ENCODE data around the gene NPR2. TPM values are rescaled to one million over a fixed set of nuclear protein-coding genes. Genes with fewer than 3 reads are reported as not detected.

NPR2 gene
- total and polyA plus RNA-seq, 2 of the 13 experiments (the other 11 are each of a cell fraction or from before 2014, with no cell fraction given) = 7.4 to 9.4 TPM

- TF ChIP-seq PLSCR1 (CRISPR knock-in tag; IDR thresholded peaks at IDR 0.05; ENCODE audit: borderline replicate concordance) (no peak), ZBTB7A (CRISPR knock-in tag; IDR thresholded peaks at IDR 0.05) (no peak), MAFK (conservative IDR thresholded peaks at IDR 0.05 in 1 of 2, IDR thresholded peaks at IDR 0.05 in 1 of 2; ENCODE audit: low read length in 2 of 2) (no peak), RBAK (CRISPR knock-in tag; IDR thresholded peaks at IDR 0.05) (no peak), CEBPZ (IDR thresholded peaks at IDR 0.05; ENCODE audit: low read length) (no peak), MLLT10 (CRISPR knock-in tag; IDR thresholded peaks at IDR 0.05) (no peak), ZNF468 (CRISPR knock-in tag; IDR thresholded peaks at IDR 0.05) (no peak), ZNF484 (CRISPR knock-in tag; IDR thresholded peaks at IDR 0.05; ENCODE audit: borderline replicate concordance, low read depth) (no peak), RNF2 (conservative IDR thresholded peaks at IDR 0.05; ENCODE audit: low read depth) (no peak), ZBTB14 (CRISPR knock-in tag; IDR thresholded peaks at IDR 0.05) (no peak), YEATS2 (CRISPR knock-in tag; IDR thresholded peaks at IDR 0.05; ENCODE audit: borderline replicate concordance) (peak; percentile 83), TBL1XR1 (IDR thresholded peaks at IDR 0.05; ENCODE audit: borderline replicate concordance, low read length, partially characterized antibody) (no peak), ZFP36 (IDR thresholded peaks at IDR 0.05; ENCODE audit: borderline replicate concordance, low read depth, low read length, partially characterized antibody) (no peak), ZNF615 (CRISPR knock-in tag; IDR thresholded peaks at IDR 0.05; ENCODE audit: borderline replicate concordance) (no peak), ZNF775 (CRISPR knock-in tag; IDR thresholded peaks at IDR 0.05; ENCODE audit: borderline replicate concordance) (0 out of 2 replicates have a peak, but pooled peaks have one; percentile 1), PHF21A (CRISPR knock-in tag; IDR thresholded peaks at IDR 0.05) (peak; percentile 76), ZFY (CRISPR knock-in tag; IDR thresholded peaks at IDR 0.05) (0 out of 2 replicates have a peak, but pooled peaks have one; percentile 7), CCAR2 (optimal IDR thresholded peaks at IDR 0.05; ENCODE audit: low read depth, low read length) (no peak), MEIS2 (CRISPR knock-in tag; IDR thresholded peaks at IDR 0.05) (0 out of 2 replicates have a peak, but pooled peaks have one; percentile 8), POLR2G (IDR thresholded peaks at IDR 0.05; ENCODE audit: low read depth, low read length) (peak; percentile 75)
- TF ChIP-seq, protein P1, sequence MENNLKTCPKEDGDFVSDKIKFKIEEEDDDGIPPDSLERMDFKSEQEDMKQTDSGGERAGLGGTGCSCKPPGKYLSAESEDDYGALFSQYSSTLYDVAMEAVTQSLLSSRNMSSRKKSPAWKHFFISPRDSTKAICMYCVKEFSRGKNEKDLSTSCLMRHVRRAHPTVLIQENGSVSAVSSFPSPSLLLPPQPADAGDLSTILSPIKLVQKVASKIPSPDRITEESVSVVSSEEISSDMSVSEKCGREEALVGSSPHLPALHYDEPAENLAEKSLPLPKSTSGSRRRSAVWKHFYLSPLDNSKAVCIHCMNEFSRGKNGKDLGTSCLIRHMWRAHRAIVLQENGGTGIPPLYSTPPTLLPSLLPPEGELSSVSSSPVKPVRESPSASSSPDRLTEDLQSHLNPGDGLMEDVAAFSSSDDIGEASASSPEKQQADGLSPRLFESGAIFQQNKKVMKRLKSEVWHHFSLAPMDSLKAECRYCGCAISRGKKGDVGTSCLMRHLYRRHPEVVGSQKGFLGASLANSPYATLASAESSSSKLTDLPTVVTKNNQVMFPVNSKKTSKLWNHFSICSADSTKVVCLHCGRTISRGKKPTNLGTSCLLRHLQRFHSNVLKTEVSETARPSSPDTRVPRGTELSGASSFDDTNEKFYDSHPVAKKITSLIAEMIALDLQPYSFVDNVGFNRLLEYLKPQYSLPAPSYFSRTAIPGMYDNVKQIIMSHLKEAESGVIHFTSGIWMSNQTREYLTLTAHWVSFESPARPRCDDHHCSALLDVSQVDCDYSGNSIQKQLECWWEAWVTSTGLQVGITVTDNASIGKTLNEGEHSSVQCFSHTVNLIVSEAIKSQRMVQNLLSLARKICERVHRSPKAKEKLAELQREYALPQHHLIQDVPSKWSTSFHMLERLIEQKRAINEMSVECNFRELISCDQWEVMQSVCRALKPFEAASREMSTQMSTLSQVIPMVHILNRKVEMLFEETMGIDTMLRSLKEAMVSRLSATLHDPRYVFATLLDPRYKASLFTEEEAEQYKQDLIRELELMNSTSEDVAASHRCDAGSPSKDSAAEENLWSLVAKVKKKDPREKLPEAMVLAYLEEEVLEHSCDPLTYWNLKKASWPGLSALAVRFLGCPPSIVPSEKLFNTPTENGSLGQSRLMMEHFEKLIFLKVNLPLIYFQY (CRISPR knock-in tag; IDR thresholded peaks at IDR 0.05; ENCODE audit: borderline replicate concordance) = 0 out of 2 replicates have a peak, but pooled peaks have one; percentile 40
Observed at GRCh38 chr9:35812025-35812602, 20.7 kb downstream of the NPR2 start, which contains the start of gene SPAG8 (continued).
